ENCODE data around the gene GOLM1. TPM values are rescaled to one million over a fixed set of nuclear protein-coding genes. Genes with fewer than 3 reads are reported as not detected.

GOLM1 gene
- polyA plus RNA-seq, 5 donors: 92.3 to 116 (median 107) TPM

DNA sequence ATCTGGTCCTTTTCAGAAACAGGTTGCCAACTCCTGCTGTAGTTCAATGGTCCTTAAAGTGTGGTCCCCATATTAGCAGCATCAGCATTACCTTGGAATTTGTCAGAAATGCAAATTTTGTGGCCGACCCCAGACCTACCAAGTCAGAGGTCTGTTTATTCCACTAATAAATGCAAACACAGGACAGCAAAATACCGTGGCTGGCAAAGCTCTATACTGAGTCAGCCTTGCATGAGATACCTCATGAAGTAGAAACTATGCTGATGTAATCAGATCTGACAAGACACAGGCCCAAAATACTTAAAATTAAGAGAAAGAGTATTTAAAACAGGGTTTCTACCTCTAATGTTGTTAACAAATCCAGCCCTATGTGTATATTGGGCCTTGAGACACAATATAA, 3.0 kb downstream of the GOLM1 start:
- DNase-seq: no peak

DNA sequence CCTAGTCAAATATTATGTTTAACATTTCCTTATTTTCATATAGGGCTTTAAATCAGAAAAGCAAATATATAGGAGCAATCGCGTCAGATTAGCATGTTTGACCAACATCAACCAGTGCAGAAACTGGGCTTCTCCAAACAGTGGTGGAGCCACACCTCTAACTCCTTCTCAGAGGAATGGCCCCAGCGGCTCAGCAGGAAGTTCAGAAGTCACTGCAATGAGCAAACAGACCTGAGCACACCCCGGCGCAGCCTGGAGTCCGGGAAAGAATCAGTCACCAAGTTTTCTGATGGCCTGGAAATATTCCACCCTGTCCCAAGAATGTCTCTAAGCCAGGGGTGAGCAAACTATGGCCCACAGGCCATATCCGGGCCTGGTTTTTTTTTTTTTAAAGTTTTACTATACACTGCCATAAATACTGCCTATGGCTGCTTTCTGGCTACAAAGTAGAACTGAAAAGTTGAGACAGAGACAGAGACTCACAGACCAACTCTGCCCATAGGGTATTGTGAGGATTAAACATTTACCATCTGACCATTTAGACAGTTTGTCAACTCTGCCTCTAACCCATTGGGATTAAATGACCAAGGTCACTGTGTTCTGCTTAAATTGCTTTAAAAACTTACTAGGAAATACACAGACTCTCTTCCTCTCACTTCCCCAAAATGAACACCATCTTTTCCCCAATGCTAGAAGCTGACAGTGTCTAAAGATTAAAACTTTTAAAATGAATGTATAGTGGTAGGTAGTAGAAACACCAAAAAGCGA, 5.4 kb downstream of the GOLM1 start:
- DNase-seq: peak; percentile 31 to 37

- DNase-seq: no peak
Observed at GRCh38 chr9:86091477-86091876, 7.9 kb downstream of the GOLM1 start.

GRCh38 chr9:86082870-86083269, 16.5 kb downstream of the GOLM1 start:
- no peak for DNase-seq

- no peak for DNase-seq
Observed at GRCh38 chr9:86079865-86080469, 19.4 kb downstream of the GOLM1 start.

DNA sequence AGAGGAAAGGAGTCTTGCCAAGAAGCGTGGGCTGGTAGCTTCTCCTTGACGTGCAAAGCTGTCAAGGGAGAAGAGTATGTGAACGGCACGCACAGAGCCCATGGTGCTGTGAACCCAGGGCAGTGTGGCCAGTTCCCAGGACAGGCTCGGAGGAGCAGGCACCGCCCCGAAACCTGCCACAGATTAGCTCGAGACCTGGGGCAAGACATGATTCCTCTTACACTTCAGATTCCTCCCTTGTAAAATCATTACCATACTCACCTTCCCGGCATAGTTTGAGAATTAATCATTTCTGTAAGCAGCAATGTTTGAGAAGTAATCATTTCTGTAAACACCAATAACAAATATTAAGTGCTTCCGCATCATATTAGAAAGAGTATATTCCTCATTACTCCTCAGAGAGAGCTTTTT, 19.9 kb downstream of the GOLM1 start:
- no peak for DNase-seq

DNA sequence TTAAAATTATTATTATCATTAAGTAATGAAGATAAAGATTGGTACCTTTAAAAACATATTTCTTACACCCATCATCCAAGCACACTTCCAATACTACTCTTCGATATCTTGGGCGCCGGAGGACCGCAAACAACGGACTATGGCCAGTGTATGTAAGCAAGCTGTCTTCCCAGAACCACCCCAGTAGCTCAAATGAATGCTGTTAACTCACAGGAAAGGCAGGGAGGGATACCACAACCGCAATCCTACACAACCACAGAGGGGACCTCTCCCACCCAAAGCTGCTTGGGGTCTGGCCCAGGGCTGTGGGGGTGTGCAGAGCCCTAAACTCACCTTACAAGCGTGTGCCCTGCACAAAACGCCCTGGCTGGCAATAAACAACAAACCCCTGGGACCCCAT, 20.6 kb downstream of the GOLM1 start:
- DNase-seq: no peak

GRCh38 chr9:86077276-86077675, 22.1 kb downstream of the GOLM1 start:
- no peak for DNase-seq

DNA sequence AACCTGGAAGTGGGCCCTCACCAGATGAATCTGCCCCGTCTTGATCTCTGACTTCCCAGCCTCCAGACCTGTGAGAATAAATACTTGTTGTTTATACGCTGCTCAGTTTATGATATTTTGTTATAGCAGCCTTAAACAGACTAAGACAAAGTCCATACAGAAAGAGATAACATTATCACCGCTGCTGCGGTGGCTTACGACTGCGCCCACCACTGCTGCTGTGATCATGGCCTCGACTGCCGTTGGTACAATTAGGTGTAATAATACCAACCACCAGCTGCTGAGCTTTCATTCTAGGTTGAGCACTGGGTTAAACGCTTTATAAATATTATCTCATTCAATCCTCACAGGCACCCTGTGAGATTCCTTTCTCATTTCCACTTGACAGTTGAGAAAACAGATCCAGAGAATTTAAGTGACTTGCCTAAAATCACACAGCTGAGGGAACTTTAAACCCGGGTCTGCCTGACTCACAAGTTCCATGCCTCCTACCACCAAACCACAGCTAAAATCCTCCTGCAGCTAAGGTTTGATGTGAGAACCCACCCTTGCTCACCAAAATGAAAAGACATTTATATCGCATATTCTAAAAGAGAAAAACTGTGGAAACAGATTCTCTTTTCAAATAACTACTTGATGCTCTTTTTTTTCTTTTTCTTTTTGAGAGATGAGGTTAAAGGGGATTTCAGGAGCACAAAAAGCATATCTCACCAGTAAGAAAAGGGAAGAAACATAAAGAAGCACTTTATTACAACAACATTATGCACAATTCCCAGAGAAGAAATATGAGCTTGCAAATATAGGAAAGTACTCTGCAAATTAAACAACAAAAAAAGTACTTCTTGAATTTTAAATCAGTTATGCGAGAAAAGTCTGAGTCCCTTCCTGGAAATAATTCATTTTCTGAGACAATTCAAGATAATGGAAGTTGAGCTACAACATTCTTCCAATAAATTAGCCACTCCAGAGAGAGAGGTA, 23.9 kb downstream of the GOLM1 start:
- no peak for DNase-seq

DNA sequence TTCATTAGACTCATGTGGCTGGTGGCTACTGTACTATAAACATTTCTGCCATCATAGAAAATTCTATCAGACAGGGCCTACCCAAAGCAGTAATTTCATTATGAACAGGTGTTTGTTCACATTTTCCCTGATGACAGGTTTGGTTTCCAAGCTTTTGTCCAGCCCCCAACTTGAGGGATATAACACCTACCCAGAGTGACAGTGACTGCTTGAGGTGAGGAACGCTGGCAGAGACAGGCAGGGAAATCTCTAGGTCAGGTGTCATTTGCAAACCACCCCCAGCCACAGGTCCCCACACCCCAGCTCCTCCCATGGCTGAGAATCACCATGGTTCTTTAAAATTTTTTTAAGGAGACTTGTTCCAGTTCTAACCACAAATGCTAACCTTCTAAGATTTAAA, 25.5 kb downstream of the GOLM1 start:
- DNase-seq: no peak

DNA sequence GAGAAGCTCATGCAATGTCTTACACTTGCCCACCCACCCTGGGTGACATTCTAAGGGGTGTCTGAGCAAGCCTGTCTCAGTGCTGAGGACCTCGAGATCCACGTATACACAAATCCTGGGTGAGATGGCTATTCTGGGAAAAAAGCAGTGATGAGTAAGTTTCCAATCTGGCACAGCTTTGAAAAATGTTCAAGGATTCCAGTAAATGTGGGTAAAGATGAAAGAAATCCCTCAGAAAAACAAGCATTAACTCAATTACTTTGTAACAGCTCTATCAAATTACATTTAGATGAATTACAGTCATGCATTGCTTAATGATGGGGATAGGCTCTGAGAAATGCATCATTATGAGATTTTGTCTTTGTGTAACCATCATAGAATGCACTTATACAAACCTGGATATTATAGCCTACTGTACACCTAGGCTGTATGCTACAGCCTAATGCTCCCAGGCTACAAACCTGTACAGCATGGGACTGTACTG, 26.9 kb downstream of the GOLM1 start:
- no peak for DNase-seq

- DNase-seq: no peak
Observed at GRCh38 chr9:86069206-86069869, 30.0 kb downstream of the GOLM1 start.

DNA sequence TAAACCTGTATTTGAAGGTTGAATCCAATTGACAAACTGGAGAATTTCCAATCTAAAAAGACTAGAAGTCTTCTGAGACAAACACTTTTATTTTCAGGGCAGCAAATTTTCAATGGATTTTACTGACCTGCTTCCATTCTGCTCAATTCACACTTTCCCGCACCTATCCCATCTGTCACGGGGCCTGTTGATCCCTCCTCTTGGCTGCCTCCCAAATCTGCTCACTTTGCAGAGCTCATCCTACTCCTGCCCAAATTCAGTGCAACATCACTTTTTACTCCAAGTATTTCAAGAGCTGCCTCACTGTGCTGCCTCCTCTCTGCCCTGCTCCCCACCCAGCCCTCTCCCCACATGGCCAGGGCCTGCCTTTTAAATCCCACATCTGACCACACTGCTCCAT, 35.1 kb downstream of the GOLM1 start:
- DNase-seq: no peak

- no peak for DNase-seq
Observed at GRCh38 chr9:86062845-86063693, 36.3 kb downstream of the GOLM1 start.

- no peak for DNase-seq
Observed at GRCh38 chr9:86061972-86062739, 37.2 kb downstream of the GOLM1 start.

DNA sequence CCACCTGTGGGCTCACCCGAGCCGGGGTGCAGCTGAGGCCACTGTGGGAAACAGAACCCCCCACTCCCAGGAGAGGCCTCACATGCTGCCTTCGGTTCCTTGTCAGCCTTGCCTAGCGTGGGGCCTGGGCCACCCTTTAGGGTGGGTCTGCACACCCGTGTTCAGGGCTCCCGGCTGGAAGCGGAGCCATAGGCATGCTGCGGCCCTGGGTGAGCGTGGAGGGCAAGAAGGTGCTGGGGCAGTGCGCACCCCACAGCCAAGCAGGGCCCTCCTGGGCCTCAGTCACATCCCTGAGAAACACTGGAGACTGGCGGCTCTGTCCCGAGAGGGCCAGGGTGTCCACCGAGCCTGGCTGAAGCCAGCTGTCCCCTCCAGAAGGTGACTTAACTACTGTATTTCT, 41.9 kb downstream of the GOLM1 start:
- no peak for DNase-seq

- DNase-seq: no peak
Observed at GRCh38 chr9:86054695-86055094, 44.7 kb downstream of the GOLM1 start.

GRCh38 chr9:86052556-86053468, 46.5 kb downstream of the GOLM1 start:
- DNase-seq: no peak

All from right lung (tissue), 5 donors.